ENCODE results near the gene YES1.

- no peak for TF ChIP-seq CTCF (conservative IDR thresholded peaks at IDR 0.05; ENCODE audit: low read length)
- TF ChIP-seq EZH2phosphoT487 (IDR thresholded peaks at IDR 0.05; ENCODE audit: borderline replicate concordance, low read depth, low read length): no peak
Observed at GRCh38 chr18:697800-698199, 114.2 kb downstream of the YES1 start.

Measured in OCI-LY7 (cell line).